SK-N-SH (cell line): ENCODE results near the gene CTDP1. TPM values are rescaled to one million over a fixed set of nuclear protein-coding genes. Genes with fewer than 3 reads are reported as not detected.

Source experiments
- CTCF ChIA-PET: fragments of 300-600, 350-600 bp; formaldehyde crosslinking; extraction: SDS; loops from one replicate; lab custom pipeline; 2021; lab: Yijun Ruan, JAX
- POLR2A ChIA-PET: fragments of 350-600 bp; sonication (Branson Sonifier 250); formaldehyde crosslinking; extraction: SDS; loops from one replicate; lab custom pipeline; 2020; ENCODE audit warnings: antibody characterized with exemption, inconsistent platforms; lab: Yijun Ruan, JAX
- DNase-seq: peaks from one replicate; pipeline ENCODE4 v3.0.0; 2012
- H2AFZ ChIP-seq: fragments of 200-600 bp; sonication (generic); 2 replicates; pipeline ENCODE4 v1.8.1; 2016; ENCODE audit warnings: antibody characterized with exemption, mild to moderate bottlenecking, low read depth
- H3F3A ChIP-seq: fragments of 200-600 bp; sonication (generic); replicated peaks from 2 replicates; pipeline ENCODE3; 2016; ENCODE audit warnings: antibody characterized with exemption, mild to moderate bottlenecking; ENCODE audit not compliant: insufficient read depth
- H3K27ac ChIP-seq, 2 experiments: fragments of 200-500 bp in 1 of 2; fragments of 200-600 bp in 1 of 2; sonication (Bioruptor generic) in 1 of 2; sonication (generic), shearing (Covaris generic) in 1 of 2; 2 replicates each; pipeline versions ENCODE4 v1.5.1 to v1.6.1; 2014 to 2016; ENCODE audit warnings: low read depth in 2 of 2, inconsistent platforms in 1 of 2, low read length in 1 of 2, mild to moderate bottlenecking in 1 of 2, mixed read lengths in 1 of 2
- H3K27me3 ChIP-seq: fragments of 200-600 bp; sonication (generic), shearing (Covaris generic); 2 replicates; pipeline ENCODE4 v1.6.1; 2016; ENCODE audit warnings: mixed run types; ENCODE audit not compliant: insufficient read depth
- H3K36me3 ChIP-seq, 2 experiments: fragments of 200-500 bp in 1 of 2; fragments of 200-600 bp in 1 of 2; sonication (Bioruptor generic) in 1 of 2; sonication (generic) in 1 of 2; replicated peaks in 1 of 2; 2 replicates each; pipeline versions ENCODE3 to v1.5.1; 2014 to 2016; ENCODE audit warnings: low read length in 1 of 2, mild to moderate bottlenecking in 1 of 2; ENCODE audit not compliant: insufficient read depth in 2 of 2, control insufficient read depth in 1 of 2
- H3K4me1 ChIP-seq, 2 experiments: fragments of 200-500 bp in 1 of 2; fragments of 200-600 bp in 1 of 2; sonication (Bioruptor generic) in 1 of 2; sonication (generic), shearing (Covaris generic) in 1 of 2; 2 replicates each; pipeline versions ENCODE4 v1.5.1 to v1.6.1; 2014 to 2016; ENCODE audit warnings: low read depth in 1 of 2, low read length in 1 of 2, mixed run types in 1 of 2; ENCODE audit not compliant: insufficient read depth in 2 of 2, control insufficient read depth in 1 of 2
- H3K4me2 ChIP-seq: fragments of 200-600 bp; sonication (generic), shearing (Covaris generic); 2 replicates; pipeline ENCODE4 v1.6.1; 2017; ENCODE audit warnings: mixed run types
- H3K4me3 ChIP-seq, 2 experiments: fragments of 200-500 bp in 1 of 2; fragments of 200-600 bp in 1 of 2; sonication (Bioruptor generic) in 1 of 2; sonication (generic), shearing (Covaris generic) in 1 of 2; 2 replicates each; pipeline versions ENCODE4 v1.5.1 to v1.8.1; 2014 to 2016; ENCODE audit warnings: low read depth in 2 of 2, inconsistent platforms in 1 of 2, low read length in 1 of 2, mild to moderate bottlenecking in 1 of 2, mixed read lengths in 1 of 2, moderate library complexity in 1 of 2
- H3K79me2 ChIP-seq: fragments of 200-600 bp; sonication (generic); 2 replicates; pipeline ENCODE4 v1.8.1; 2017; ENCODE audit warnings: mild to moderate bottlenecking; ENCODE audit not compliant: insufficient read depth
- H3K9ac ChIP-seq: fragments of 200-600 bp; sonication (generic); 2 replicates; pipeline ENCODE4 v1.6.1; 2017; ENCODE audit warnings: mixed run types
- H3K9me2 ChIP-seq: fragments of 200-600 bp; sonication (generic); 2 replicates; pipeline ENCODE4 v1.6.1; 2017; ENCODE audit warnings: mixed run types
- H3K9me3 ChIP-seq: fragments of 200-600 bp; sonication (generic); 2 replicates; pipeline ENCODE4 v1.6.1; 2017; ENCODE audit warnings: mixed run types, mild to moderate bottlenecking, moderate library complexity
- H4K20me1 ChIP-seq: fragments of 200-600 bp; sonication (generic); 2 replicates; pipeline ENCODE4 v1.6.1; 2017; ENCODE audit warnings: mild to moderate bottlenecking, mixed run types; ENCODE audit not compliant: insufficient read depth
- CHD2 ChIP-seq: fragments of 150-350 bp; IDR thresholded peaks from 2 replicates; pipeline ENCODE4 v1.6.1; 2018; ENCODE audit warnings: low read length; ENCODE audit not compliant: partially characterized antibody
- ELF1 ChIP-seq: IDR thresholded peaks from 2 replicates; pipeline ENCODE4 v1.4.0; 2012
- FOXJ3 ChIP-seq: sonication (generic); formaldehyde crosslinking; IDR thresholded peaks from 2 replicates; pipeline ENCODE4 v1.5.1; 2020; ENCODE audit warnings: mild to moderate bottlenecking, missing genetic modification reagents
- FOXM1 ChIP-seq: IDR thresholded peaks from 2 replicates; pipeline ENCODE4 v1.4.0; 2012; ENCODE audit warnings: low read depth, mild to moderate bottlenecking
- GATA2 ChIP-seq: sonication (generic); formaldehyde crosslinking; IDR thresholded peaks from 2 replicates; pipeline ENCODE4 v1.5.0; 2020; ENCODE audit warnings: mild to moderate bottlenecking, missing genetic modification reagents
- JUND ChIP-seq: IDR thresholded peaks from 2 replicates; pipeline ENCODE4 v1.4.0; 2012
- MXI1 ChIP-seq: IDR thresholded peaks from 2 replicates; pipeline ENCODE4 v1.6.1; 2012; ENCODE audit warnings: mild to moderate bottlenecking, low read depth, low read length, improper control_type of control experiment
- RAD21 ChIP-seq: IDR thresholded peaks from 2 replicates; pipeline ENCODE4 v1.6.1; 2012; ENCODE audit warnings: mild to moderate bottlenecking, low read length
- RCOR1 ChIP-seq: fragments of 150-350 bp; IDR thresholded peaks from 2 replicates; pipeline ENCODE4 v1.6.1; 2017; ENCODE audit warnings: antibody characterized with exemption, low read length
- RXRA ChIP-seq: IDR thresholded peaks from 2 replicates; pipeline ENCODE4 v1.4.0; 2012; ENCODE audit warnings: low read depth, mild to moderate bottlenecking, borderline replicate concordance
- SIN3A ChIP-seq: IDR thresholded peaks from 2 replicates; pipeline ENCODE4 v1.6.1; 2012; ENCODE audit warnings: low read depth, mild to moderate bottlenecking, low read length, moderate library complexity, borderline replicate concordance
- TAF1 ChIP-seq: IDR thresholded peaks from 2 replicates; pipeline ENCODE4 v1.6.1; 2012; ENCODE audit warnings: low read depth, mild to moderate bottlenecking, low read length, moderate library complexity, borderline replicate concordance
- YY1 ChIP-seq: IDR thresholded peaks from 2 replicates; pipeline ENCODE4 v1.4.0; 2012; ENCODE audit warnings: low read depth, mild to moderate bottlenecking
- WGBS: methylation state at CpG from one replicate; pipeline ENCODE4 v1.1.6; 2017; ENCODE audit warnings: low lambda C conversion rate; 5-methylcytosine and 5-hydroxymethylcytosine counted together
- polyA plus RNA-seq, 3 experiments: library from polyadenylated mRNA; depleted of rRNA; stranded (reverse); fragments of >200 nt; gene quantifications; 2 replicates each; pipeline ENCODE4 v1.2.3, GENCODE V29; 2012
- TF ChIP-seq, protein P1 (sequence below): IDR thresholded peaks from 2 replicates; pipeline ENCODE4 v1.4.0; 2012; ENCODE audit warnings: low read depth
- TF ChIP-seq, protein P2 (sequence below): IDR thresholded peaks from 2 replicates; pipeline ENCODE4 v1.4.0; 2012; ENCODE audit warnings: low read depth, borderline replicate concordance
- TF ChIP-seq, protein P3 (sequence below): fragments of 200-600 bp; sonication (generic); IDR thresholded peaks from 2 replicates; pipeline ENCODE4 v1.6.1; 2017; ENCODE audit warnings: antibody characterized with exemption, mild to moderate bottlenecking, moderate library complexity
- TF ChIP-seq, protein P4 (sequence below): IDR thresholded peaks from 2 replicates; pipeline ENCODE4 v1.6.1; 2012; ENCODE audit warnings: mild to moderate bottlenecking, low read depth, low read length, moderate library complexity

The CTDP1 gene
- polyA plus RNA-seq, 1 of the 3 experiments (the other 2 are of a cell fraction), result 15.6 TPM

DNA sequence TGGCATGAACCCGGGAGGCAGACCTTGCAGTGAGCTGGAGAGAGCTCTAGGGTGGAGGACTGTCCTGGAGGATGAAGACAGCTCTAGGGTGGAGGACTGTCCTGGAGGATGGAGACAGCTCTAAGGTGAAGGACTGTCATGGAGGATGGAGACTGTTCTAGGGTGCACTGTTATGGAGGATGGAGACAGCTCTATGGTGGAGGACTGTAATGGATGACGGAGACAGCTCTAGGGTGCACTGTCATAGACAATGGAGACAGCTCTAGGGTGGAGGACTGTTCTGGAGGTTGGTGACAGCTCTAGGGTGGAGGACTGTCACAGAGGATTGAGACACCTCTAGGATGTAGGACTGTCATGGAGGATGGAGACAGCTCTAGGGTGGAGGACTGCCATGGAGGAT is 97.1 kb downstream of the CTDP1 start:
- no peak overlapping the region for H3K4me3 ChIP-seq
- no peaks in the 10 kb centered on the region; a peak in 1 of 4 replicates for H3K4me1 ChIP-seq
- H3K27ac ChIP-seq, result no peak overlapping the region
- WGBS, result 0% methylated on average over 2 of the region's 2 CpGs
- H3K79me2 ChIP-seq, result no peaks in the 10 kb centered on the region
- H3K27me3 ChIP-seq, result peaks cover 96% of the 10 kb centered on the region
- no peak for DNase-seq
- TF ChIP-seq, protein P1, sequence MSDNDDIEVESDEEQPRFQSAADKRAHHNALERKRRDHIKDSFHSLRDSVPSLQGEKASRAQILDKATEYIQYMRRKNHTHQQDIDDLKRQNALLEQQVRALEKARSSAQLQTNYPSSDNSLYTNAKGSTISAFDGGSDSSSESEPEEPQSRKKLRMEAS, result no peak
- TF ChIP-seq FOXJ3 (CRISPR knock-in tag), result no peak
- no peak for TF ChIP-seq GATA2 (CRISPR knock-in tag)
- no peak for TF ChIP-seq RCOR1
- no peak for TF ChIP-seq JUND
- no peak overlapping the region for H3K9ac ChIP-seq
- H2AFZ ChIP-seq, result no peak overlapping the region
- no peaks in the 10 kb centered on the region for H3F3A ChIP-seq
- no peaks in the 10 kb centered on the region for H4K20me1 ChIP-seq
- H3K9me2 ChIP-seq, result no peaks in the 10 kb centered on the region
- ChIA-PET POLR2A (no interaction called here), CTCF (no interaction called here)
- H3K9me3 ChIP-seq, result no peaks in the 10 kb centered on the region
- H3K4me2 ChIP-seq, result no peak overlapping the region
- no peaks in the 10 kb centered on the region for H3K36me3 ChIP-seq

DNA sequence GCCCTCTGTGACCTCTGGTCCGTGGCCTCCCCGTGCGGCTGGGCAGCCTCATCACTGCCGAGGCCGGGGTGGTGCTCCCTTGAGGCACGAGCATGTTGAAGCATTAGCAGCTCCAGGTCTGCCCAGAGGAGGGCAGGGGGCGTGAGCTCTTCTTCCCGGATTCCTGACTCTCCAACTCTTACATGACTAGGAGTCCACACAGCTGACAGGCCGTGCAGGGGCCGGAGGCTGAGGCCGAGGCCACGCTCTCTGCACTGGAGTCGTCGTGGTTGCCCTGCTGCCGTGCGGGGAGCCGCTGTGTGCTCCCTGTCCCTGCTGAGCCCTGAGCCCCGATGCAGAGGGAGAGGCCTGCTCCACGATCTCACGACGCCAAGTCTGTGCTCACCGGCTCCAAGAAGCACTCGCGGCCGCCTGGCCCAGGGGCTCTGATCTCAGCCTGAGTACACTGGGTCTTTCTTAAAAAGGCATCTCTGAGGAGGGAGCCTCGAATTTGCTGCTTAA is 98.7 kb downstream of the CTDP1 start:
- no peak overlapping the region for H3K27ac ChIP-seq
- H3F3A ChIP-seq, result no peaks in the 10 kb centered on the region
- no peaks in the 10 kb centered on the region for H3K9me3 ChIP-seq
- H3K4me3 ChIP-seq, result no peak overlapping the region
- 25% methylated on average over 11 of the region's 26 CpGs for WGBS
- H3K4me2 ChIP-seq, result no peak overlapping the region
- H3K9ac ChIP-seq, result no peak overlapping the region
- H3K27me3 ChIP-seq, result peaks cover 93% of the 10 kb centered on the region
- no peak overlapping the region for H2AFZ ChIP-seq
- ChIA-PET POLR2A (no interaction called here), CTCF (no interaction called here)
- no peaks in the 10 kb centered on the region for H3K36me3 ChIP-seq
- no peaks in the 10 kb centered on the region for H3K4me1 ChIP-seq
- H3K79me2 ChIP-seq, result no peaks in the 10 kb centered on the region
- no peaks in the 10 kb centered on the region for H3K9me2 ChIP-seq
- DNase-seq, result peak; percentile 21
- TF ChIP-seq ELF1 (no peak), RAD21 (no peak), FOXM1 (no peak), SIN3A (no peak), MXI1 (no peak), YY1 (no peak), CHD2 (no peak), TAF1 (no peak), RXRA (no peak)
- TF ChIP-seq, protein P2, sequence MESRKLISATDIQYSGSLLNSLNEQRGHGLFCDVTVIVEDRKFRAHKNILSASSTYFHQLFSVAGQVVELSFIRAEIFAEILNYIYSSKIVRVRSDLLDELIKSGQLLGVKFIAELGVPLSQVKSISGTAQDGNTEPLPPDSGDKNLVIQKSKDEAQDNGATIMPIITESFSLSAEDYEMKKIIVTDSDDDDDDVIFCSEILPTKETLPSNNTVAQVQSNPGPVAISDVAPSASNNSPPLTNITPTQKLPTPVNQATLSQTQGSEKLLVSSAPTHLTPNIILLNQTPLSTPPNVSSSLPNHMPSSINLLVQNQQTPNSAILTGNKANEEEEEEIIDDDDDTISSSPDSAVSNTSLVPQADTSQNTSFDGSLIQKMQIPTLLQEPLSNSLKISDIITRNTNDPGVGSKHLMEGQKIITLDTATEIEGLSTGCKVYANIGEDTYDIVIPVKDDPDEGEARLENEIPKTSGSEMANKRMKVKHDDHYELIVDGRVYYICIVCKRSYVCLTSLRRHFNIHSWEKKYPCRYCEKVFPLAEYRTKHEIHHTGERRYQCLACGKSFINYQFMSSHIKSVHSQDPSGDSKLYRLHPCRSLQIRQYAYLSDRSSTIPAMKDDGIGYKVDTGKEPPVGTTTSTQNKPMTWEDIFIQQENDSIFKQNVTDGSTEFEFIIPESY, result no peak
- TF ChIP-seq, protein P3, sequence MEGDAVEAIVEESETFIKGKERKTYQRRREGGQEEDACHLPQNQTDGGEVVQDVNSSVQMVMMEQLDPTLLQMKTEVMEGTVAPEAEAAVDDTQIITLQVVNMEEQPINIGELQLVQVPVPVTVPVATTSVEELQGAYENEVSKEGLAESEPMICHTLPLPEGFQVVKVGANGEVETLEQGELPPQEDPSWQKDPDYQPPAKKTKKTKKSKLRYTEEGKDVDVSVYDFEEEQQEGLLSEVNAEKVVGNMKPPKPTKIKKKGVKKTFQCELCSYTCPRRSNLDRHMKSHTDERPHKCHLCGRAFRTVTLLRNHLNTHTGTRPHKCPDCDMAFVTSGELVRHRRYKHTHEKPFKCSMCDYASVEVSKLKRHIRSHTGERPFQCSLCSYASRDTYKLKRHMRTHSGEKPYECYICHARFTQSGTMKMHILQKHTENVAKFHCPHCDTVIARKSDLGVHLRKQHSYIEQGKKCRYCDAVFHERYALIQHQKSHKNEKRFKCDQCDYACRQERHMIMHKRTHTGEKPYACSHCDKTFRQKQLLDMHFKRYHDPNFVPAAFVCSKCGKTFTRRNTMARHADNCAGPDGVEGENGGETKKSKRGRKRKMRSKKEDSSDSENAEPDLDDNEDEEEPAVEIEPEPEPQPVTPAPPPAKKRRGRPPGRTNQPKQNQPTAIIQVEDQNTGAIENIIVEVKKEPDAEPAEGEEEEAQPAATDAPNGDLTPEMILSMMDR, result no peak
- TF ChIP-seq, protein P4, sequence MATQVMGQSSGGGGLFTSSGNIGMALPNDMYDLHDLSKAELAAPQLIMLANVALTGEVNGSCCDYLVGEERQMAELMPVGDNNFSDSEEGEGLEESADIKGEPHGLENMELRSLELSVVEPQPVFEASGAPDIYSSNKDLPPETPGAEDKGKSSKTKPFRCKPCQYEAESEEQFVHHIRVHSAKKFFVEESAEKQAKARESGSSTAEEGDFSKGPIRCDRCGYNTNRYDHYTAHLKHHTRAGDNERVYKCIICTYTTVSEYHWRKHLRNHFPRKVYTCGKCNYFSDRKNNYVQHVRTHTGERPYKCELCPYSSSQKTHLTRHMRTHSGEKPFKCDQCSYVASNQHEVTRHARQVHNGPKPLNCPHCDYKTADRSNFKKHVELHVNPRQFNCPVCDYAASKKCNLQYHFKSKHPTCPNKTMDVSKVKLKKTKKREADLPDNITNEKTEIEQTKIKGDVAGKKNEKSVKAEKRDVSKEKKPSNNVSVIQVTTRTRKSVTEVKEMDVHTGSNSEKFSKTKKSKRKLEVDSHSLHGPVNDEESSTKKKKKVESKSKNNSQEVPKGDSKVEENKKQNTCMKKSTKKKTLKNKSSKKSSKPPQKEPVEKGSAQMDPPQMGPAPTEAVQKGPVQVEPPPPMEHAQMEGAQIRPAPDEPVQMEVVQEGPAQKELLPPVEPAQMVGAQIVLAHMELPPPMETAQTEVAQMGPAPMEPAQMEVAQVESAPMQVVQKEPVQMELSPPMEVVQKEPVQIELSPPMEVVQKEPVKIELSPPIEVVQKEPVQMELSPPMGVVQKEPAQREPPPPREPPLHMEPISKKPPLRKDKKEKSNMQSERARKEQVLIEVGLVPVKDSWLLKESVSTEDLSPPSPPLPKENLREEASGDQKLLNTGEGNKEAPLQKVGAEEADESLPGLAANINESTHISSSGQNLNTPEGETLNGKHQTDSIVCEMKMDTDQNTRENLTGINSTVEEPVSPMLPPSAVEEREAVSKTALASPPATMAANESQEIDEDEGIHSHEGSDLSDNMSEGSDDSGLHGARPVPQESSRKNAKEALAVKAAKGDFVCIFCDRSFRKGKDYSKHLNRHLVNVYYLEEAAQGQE, result no peak
- no peaks in the 10 kb centered on the region for H4K20me1 ChIP-seq
